Hematopoietic multipotent progenitor cell (in vitro differentiated cells): ENCODE data around the gene NPBWR2. TPM values are rescaled to one million over a fixed set of nuclear protein-coding genes. Genes with fewer than 3 reads are reported as not detected.

Experiments used
- DNase-seq, 3 donors: peaks; one replicate each; pipeline ENCODE4 v3.0.0-alpha.2; 2011 to 2015; ENCODE audit warnings: low read depth in 2 of 3, low spot score in 2 of 3
- small RNA-seq: library from RNA; depleted of rRNA; stranded (forward); fragments of <200 nt; gene quantifications from one replicate; pipeline ENCODE3, GENCODE V24; 2012
- total RNA-seq: library from RNA; depleted of rRNA; stranded (reverse); fragments of >200 nt; gene quantifications from one replicate; pipeline ENCODE4 v1.2.3, GENCODE V29; 2012

Gene NPBWR2
- total RNA-seq, 1 donor, result 0.27 TPM

DNA sequence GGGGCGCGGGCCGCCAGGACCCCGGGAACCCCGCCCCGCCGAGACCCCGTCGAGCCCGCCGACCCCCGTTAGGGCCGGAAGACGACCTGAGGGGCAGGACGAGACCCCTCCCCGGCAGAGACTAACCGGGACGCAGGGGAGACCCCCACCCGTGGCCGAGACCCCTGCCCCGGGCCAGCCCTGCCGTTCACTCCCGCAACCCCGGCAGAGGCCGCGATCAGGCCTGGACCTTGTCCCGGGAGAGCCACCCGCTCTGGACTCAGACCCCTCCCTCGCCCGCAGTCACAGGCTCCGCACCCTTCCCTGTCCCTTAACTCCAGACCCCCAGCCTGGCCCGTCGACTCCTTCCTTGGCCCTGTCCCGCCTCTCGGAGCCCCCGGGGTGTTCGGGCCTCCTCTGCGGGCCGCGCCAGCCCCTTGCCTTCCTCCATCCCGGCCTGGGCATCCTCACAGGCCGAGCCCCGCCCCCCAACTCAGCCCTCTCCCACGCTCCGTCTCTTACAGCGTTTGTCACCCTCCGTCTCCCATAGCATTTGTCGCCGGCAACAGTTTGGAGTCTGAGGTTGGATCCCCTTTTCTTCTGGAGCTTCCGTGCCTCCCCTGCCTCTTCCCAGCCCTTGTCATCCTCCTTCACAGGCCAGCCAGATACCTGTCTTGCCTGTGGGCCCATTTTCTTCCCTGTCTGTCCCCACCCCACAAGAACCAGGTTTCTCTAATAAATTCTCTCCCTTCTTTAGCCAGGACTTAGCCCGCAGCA, 43.8 kb downstream of the NPBWR2 start:
- DNase-seq, result no peak

DNA sequence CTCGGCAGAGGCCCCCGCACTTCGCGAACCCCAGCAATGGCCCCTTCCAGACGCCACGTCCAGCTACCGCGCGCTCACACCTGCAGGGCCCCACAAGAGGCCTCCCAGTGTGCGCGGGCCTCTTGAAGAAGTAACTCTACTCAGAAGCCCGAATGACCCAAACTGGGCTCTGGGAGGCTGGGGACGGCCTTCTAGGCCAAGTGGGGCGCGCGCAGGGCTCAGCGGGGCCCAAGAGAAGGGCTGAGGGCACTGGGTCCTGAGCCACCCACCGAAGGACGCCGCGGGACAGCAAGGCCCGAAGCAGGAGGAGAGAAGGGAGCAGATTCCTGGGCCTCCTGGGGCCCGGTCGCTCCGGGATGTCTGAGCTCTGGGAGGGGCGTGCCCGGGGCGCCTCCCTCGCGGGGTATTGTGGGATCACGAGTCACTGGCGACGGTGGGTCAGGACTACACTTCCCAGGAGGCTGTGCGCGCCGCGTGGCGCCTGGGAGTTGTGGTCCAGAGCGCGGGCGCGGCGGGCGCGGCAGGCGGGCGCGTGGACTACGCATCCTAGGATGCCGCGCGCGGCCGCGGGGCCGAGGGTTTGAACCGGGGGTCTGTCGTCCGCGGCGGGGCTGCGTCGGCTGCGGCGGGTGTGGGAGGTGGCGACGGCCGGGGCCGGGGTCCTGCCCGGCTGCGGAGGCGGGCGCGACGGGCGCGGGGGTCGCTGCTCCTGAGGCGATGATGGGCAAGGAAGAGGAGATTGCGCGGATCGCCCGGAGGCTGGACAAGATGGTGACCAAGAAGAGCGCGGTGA, 44.6 kb downstream of the NPBWR2 start, which contains the start of gene TCEA2:
TSS of gene TCEA2 (plus strand) at position 603 of the 793 bp plus-strand sequence. CDS start at position 718, 115 bp downstream.
- DNase-seq, result peak; percentile 77 to 94 (median 92)

DNA sequence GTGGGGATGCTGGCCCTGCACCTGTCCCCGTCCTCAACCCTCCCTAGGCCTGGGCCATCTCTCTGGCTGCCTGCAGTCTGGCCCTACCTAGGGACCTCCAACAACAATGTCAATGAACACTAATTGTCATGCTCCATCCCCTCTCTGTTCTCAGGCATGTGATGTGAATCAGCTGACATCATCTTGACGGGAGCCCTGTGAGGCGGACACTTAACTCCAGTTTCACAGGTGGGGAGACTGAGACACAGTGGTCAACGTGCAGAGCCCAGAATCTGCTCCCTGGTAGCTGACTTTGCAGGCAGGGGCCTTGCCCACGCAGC, 45.1 kb downstream of the NPBWR2 start:
- DNase-seq, result no peak

DNA sequence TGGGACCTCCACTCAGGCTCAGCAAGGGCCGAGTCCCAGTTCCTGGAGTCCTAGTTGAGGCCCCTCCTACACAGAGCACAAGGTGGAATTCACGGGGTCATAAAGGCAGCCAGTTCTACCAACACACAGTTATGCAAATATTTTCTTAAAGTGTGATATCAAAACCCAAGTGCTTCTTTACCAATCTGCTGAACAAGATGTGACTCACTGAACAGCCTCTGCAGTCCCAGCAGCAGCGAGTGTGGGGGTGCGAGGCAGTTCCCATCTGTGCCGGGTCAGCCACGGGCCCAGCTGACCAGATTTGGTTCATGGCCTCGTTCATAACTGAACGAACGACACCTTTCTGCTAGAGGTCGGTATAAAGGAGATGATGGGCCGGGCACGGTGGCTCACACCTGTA, 48.8 kb downstream of the NPBWR2 start:
- DNase-seq, result no peak

DNA sequence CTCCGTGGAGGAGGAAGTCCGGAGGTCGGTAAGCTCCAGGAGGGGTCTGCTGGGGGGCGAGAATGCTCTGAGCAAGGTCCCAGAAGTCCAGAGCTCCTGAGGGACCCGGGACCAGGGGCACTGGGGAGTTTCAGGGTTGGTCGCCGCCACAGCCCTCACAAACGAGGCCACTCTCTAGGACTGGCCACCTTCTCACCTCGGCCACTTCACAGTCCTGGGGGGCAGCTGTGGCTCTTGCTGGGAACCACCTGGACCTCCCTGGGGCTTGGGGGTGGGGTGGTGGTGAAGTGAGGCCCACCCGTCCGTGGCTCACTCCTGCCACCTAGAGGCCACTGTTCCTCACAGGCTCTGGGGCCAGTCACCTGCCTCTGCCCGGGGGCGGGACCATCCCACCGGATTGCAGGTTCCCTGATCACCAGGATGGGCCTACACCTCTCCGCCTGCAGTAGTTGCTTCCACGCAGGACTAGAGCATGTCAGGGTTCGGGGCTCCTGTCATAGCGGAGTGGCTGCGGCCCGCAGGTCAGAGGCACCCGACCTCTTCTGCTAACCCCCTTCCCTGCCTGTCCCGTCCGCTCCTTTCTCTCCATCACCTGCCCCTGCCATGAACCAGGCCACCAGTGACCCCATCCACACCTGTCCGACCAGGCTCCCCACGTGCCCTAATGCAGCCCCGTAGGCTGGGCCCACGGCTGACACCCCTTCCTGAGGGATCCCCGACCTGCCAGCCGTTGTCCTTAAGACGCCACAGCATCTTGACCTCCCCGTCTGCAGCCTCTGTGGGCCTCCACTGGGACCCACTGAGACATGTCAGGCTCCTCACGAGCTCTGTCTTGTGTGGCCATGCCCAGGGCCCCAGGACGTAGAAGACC, 49.5 kb downstream of the NPBWR2 start:
- peak; percentile 54 to 76 (median 68) for DNase-seq

DNA sequence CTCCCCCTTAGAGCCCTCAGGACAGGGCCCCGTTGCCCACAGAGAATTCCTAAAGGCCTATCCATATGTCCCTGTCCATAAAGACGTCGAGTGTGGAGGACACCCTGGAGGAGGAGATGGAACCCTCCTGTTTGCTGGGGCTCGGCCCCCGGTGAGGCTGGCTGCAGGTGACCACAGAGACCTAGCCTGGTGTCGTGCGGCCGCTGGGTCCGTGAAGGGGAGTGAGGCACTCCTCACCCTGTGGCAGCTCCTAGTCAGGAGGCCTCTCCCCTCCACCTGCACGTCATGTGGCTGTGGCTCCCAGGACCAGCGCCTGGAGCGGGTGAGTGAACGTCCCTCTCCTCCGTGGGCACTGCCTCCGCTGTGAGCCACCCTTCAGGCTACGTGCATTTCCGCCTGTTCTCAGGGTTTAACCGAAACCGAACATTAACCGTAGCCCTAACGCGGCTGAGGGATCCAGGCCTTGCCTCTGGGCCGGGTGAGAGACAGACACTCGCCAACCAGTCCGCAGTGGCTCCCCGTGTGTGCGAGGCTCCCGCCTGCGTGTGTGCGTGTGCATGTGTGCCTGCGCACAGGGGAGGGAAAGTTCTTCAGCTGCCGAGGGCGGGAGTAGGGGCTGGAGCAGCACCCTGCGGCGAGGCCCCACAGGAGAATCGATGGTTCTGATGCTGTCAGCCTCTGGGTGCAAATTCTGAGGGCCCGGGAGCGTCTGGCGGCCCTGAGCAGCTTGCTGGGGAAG, 50.3 kb downstream of the NPBWR2 start:
- peak in 1 of 3 donors; percentile 34 for DNase-seq

DNA sequence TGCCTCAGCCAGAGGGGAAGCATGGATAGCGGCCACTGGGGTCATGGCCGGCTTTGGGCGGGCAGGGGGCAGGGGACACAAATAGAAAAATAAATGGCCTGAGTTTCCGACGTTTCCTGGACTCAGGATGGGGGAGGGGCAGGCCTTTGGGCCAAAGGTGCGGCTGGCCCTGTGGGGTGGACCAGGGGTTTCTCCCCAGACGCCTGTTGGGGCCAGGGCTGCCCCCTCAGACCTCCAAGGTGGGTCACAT, 50.8 kb downstream of the NPBWR2 start:
- DNase-seq, result no peak

DNA sequence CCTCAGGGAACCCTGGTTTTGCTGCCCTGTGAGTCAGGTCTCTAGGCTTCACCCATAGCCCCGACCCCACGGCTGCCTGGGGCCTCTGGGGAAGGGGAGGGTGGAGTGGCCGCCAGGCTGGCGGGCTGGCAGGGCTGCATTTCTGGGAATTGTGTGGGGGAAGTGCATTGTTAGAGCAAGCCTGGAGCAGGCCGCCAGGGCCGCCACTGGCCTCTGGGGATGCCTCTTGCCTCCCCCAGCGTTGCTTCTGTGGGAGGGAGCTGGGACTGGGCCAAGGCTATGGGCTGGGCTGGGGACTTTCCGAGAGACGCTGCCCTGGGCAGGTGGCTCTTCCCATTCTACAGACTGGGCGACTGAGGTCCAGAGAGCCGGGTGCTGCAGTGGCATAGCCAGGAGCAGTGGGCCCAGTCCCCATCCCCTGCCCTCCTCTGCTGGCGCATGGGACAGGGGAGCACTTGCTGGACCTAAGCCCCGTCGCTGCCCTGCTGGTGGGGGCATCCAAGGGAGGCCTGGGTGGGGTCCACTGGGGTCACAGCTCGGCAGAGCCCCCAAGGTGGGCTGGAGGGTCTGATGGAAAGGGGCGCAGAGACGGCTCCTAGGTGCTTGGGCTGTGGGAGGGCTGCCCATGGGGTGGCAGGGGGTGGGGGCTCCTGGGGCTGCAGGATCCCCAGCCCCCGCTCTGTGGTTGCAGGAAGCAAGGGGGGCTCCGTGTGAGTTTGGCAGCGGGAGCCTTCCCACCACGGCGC, 51.3 kb downstream of the NPBWR2 start:
- DNase-seq, result no peak

DNA sequence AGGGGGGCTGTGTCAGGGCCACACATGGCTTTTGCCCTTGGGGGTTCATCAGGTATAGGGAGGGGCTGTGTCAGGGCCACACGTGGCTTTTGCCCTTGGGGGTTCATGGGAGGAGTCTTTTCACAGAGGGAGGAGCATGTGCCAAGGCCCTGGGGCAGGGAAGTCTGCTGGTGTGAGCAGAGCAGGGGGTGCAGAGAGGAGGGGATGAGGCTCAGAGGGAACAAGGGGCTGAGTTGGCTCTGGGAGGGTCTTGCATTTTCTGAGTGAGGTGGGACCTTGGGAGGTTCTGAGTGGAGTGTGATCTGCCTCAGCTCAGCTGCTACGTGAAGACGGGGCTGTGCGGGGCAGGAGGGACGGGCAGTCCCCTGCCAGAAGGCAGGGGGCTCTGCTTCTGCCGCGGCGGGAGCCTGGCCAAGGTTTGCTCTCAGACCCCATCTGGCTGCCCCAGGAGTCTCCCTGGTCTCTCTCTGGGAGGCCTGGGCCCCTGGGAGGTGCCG, 51.9 kb downstream of the NPBWR2 start:
- DNase-seq, result no peak

DNA sequence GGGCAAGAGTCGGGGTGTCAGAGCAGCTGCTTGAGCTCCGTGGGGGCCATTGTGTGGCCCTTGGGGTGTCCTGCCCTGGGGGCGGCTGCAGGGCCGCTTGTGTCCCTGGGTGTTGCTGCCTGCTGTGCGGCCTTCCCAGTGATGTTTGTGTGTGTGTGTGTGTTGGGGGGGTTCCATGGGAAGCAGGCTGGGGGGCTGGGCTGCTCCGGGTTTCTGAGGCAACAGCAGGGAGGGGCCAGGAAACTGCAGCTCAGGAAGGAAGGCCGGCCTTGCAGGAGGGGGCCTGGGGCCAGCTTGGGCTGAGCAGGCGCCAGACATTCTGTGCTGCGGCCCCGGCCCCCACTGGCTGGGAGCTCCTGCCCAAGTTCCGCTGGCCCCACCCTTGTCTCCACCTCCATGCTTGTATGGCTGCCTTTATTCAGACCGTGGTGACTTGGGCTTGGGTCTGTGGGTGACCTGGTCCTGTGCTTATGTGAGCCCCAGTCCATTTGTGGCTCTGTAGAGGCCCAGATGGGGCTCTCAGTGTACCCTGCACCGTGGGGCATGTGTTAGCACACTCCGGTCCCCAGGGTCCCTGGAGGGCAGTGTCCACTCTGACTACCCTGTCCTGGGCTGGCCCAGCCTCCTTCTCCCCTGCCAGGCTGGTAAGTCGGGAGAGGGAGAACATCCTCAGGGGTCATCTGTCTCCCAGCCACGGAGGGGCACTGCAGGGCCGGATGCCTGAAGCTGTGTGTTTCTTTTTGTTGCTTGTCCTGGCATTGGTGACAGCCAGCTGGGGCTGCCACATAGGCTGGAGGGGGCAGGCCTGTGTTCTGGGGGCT, 53.3 kb downstream of the NPBWR2 start:
- DNase-seq, result peak in 1 of 3 donors; percentile 61

Small RNA genes lying within 50 kb of the gene (small RNA-seq; reads per million reads assigned to genes)
- not detected for gene AL355803.1
- 2.8 reads per million, percentile 77 among the genes with 10 or more reads in this experiment for gene MIR6813

Other genes starting within 250 kb of the NPBWR2 start
- 0.27 TPM for gene ABHD16B, start 246.1 kb downstream of the NPBWR2 start, total RNA-seq
- gene TPD52L2, start 242.3 kb downstream of the NPBWR2 start, total RNA-seq, result 47.7 TPM
- 38.5 TPM for gene DNAJC5, start 212.4 kb downstream of the NPBWR2 start, total RNA-seq
- 51.4 TPM for gene UCKL1, start 151.1 kb downstream of the NPBWR2 start, total RNA-seq
- gene ZNF512B, start 137.6 kb downstream of the NPBWR2 start, total RNA-seq, result 24.8 TPM
- 27.7 TPM for gene SAMD10, start 127.9 kb downstream of the NPBWR2 start, total RNA-seq
- gene PRPF6, start 126.4 kb downstream of the NPBWR2 start, total RNA-seq, result 116 TPM
- gene C20orf204, start 71.4 kb downstream of the NPBWR2 start, total RNA-seq, result 3.0 TPM
- gene SOX18, start 57.9 kb downstream of the NPBWR2 start, total RNA-seq, result 0.54 TPM
- gene TCEA2, start 44.4 kb downstream of the NPBWR2 start, total RNA-seq, result 32.6 TPM
- 75.1 TPM for gene RGS19, start 28.0 kb downstream of the NPBWR2 start, total RNA-seq
- 10.5 TPM for gene OPRL1, start 27.5 kb downstream of the NPBWR2 start, total RNA-seq
- 5.7 TPM for gene LKAAEAR1, start 23.2 kb downstream of the NPBWR2 start, total RNA-seq
- 0.27 TPM for gene MYT1, start 56.9 kb upstream of the NPBWR2 start, total RNA-seq
- gene PCMTD2, start 148.2 kb upstream of the NPBWR2 start, total RNA-seq, result 59.5 TPM